Hindlimb muscle (tissue), 1 donor: Measurements from ENCODE around the gene PLCD4. TPM values are rescaled to one million over a fixed set of nuclear protein-coding genes. Genes with fewer than 3 reads are reported as not detected.

Source experiments
- DNase-seq: peaks from one replicate; pipeline ENCODE4 v3.0.0-alpha.2; 2013
- polyA plus RNA-seq: library from polyadenylated mRNA; unstranded; fragments of 120-200 nt; gene quantifications from one replicate; pipeline ENCODE4 v1.2.1, GENCODE V29; 2013; ENCODE audit not compliant: insufficient read length

PLCD4 gene
- polyA plus RNA-seq, 1 donor, result 61.5 TPM

DNA sequence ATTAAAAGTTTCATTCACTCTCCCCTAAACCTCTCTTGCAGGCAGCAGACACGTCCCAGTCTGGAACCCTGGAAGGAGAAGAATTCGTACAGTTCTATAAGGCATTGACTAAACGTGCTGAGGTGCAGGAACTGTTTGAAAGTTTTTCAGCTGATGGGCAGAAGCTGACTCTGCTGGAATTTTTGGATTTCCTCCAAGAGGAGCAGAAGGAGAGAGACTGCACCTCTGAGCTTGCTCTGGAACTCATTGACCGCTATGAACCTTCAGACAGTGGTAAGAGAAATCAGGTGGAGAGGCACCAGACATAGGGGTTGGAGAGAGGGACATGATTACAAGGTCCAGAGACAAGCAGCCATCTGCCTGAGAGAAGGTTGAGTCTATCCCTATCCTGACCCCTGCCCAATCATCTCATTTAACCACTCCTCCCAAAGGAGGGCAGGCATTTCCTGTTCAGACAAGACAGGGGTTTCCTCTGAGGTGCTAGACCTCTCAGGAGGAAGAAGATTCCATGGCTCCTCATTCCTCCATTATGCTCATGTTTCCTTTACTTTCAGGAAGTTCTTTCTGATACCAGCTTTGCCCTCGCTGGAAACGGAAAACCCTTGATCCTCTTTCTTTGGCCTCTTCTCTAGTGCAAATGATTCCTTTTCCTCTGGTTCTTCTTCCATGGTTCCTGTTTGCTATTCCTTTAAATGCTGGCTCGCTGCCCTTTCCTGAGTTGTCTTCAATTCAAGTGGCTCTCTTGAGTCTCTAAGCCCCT lies 15.1 kb downstream of the PLCD4 start:
- no peak for DNase-seq

GRCh38 chr2:218623366-218623705 lies 15.6 kb downstream of the PLCD4 start:
- DNase-seq, result no peak

DNA sequence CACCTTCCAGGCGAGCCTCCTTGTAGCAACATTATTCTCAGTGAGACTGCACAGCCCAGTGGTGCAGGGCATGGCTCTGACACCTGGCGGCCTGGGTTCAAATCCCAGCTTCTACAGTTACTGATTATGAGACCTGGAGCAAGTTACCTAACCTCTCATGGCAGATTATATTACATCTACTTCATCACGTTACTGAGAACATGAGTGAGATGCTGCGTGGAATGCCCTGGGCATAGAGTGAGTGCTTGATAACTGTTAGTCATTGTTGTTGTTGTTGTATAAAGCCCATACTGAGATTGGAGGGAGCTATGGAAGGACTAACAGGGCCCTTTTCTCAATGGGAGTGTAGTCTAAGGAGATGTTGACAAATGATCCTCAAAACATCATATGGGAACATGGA lies 18.7 kb downstream of the PLCD4 start:
- no peak for DNase-seq

DNA sequence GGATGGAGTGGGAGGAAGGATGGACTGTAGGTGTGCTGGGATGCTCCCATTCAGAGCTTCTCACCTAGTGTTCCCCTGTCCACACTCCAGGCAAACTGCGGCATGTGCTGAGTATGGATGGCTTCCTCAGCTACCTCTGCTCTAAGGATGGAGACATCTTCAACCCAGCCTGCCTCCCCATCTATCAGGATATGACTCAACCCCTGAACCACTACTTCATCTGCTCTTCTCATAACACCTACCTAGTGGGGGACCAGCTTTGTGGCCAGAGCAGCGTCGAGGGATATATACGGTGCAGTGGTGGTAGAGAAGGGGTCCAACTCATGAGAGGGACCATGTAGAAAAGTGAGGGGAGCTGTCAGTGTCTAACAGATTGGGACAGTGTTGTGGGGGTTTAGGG lies 20.2 kb downstream of the PLCD4 start:
- no peak for DNase-seq

DNA sequence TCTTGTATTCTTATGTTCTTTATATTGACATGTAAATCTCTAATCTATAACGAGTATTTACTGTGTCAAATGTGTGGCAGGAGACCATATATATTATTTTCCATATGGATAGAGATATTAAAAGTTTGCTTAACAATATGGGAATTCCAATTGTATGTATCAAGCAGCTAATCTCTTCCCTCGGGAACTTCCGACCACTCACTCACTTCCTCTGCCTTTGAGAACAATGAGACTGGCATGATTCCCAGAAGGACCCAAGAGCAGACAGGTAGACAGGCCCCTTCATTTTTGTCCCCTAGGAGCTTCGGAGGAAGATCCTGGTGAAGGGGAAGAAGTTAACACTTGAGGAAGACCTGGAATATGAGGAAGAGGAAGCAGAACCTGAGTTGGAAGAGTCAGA lies 24.1 kb downstream of the PLCD4 start:
- no peak for DNase-seq

DNA sequence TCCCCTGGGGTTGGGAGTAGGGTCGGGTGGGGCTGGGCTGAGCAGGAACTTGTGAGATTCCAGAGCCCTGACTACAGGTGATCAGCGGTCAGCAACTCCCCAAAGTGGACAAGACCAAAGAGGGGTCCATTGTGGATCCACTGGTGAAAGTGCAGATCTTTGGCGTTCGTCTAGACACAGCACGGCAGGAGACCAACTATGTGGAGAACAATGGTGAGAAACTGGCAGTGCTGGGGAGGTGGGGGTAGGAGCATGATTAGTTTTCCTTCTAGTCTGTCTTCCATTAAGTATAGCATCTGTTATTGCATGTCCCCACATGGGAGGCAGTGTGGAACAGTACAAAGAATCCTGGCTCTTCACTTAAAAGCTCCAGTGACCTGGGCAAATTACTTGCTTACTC lies 28.0 kb downstream of the PLCD4 start:
- DNase-seq, result no peak

GRCh38 chr2:218638372-218638771 lies 30.7 kb downstream of the PLCD4 start:
- no peak for DNase-seq

DNA sequence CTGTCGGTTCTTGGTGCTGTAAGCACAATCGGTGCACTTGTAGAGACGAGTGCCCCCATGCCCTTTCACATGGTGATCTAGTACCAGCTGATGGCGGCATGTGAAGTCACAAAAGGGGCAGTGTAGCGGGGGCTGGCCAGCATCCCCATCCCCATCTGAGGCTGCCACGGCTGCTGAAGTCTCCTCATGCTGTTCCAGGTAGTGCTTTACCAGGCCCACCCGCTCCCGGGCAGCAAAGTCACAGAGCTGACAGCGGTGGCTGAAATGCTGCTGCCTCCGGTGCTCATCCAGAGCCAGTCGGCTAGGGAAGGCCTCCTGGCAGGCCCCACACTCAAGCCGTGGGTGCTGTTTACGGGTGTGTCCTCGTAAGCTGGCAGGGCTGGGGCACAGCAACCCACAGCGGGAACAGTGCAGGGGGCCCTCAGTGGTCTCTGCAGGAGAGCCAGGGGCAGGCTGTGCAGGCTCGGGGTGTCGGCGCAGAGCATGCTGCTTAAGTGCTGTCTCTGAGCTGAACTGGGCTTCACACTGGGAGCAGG lies 34.5 kb downstream of the PLCD4 start:
- DNase-seq, result no peak

DNA sequence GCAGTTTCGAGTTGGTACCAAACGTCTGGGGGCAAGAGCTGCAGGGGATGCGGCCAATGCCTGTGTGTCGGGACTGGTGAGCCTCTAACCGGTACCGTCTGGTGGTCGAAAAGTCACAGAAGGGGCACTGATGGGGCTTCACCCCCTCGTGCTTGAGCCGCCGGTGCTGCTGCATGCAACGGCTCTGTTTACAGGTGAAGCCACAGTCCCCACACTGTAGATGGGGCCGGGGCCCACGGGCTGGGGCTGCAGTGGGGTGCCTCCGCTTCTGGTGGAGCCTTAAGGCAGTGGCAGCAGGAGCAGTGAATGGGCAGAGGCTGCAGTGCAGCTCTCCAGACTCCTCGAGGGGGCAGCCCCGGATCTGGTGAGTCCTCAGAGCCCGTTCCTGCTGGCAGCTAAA lies 35.1 kb downstream of the PLCD4 start:
- no peak for DNase-seq

DNA sequence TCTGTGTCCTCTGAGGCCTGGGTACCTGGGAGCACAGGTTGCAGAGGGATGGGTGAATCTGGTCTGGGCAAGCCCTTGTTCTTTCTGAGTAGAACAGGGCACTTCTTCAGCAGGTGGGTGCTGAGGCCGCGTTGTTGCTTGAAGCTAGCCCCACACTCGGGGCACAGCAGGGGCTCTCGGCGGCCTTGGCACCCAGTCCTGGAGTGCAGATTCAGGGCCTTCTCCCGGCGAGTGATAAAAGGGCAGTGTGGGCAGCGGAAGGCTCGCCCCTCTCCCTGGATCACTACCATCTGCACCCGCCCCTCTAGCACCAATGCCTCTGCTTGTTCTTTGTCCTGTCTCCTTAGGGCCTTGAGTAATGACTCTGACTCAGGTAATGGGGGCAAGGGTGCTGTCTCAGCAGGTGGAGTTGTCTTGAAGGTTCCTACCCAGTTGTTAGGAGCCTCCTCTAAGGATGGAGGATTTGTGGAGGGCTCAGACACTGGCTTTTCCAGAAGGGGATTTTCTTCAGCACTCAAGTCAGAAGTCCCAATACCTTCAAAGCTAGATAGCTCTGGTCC lies 36.1 kb downstream of the PLCD4 start:
- no peak for DNase-seq

DNA sequence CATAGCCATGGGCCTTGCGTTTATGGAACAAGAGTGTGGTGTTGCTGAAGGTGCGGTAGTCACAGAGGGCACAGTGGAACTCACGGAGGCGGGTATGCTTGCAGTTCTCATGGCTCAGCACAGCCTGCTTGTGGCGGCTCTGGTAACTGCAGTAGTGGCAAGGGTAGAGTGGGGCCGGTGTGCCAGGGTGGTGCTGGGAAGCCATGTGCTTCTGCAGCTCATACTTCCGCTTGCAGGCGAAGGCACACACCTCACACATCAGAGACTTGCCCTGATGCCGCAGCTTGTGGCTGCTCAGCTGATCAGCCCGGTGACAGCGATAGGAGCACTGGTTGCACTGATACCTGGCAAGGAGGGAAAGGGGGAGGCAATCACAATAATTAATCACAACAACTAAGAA lies 37.0 kb downstream of the PLCD4 start:
- no peak for DNase-seq

DNA sequence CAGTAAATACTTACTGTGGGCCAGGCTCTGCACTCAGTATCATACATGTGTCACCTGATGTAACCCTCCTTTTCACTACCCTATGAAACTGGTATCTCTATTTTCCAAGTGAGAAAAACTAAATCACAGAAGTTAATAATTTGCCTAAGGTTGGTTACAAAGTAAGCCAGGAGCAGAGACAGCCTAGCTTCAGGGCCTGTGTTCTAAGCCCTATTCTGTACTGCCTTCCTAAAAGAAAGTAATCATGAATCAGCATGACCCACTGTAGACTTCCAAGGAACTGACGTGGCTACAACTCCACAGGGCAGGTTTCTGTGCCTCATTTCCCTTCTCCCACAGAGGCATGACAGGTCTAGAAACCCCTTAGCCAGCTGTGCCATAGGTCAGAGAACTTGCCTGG lies 37.4 kb downstream of the PLCD4 start:
- no peak for DNase-seq

DNA sequence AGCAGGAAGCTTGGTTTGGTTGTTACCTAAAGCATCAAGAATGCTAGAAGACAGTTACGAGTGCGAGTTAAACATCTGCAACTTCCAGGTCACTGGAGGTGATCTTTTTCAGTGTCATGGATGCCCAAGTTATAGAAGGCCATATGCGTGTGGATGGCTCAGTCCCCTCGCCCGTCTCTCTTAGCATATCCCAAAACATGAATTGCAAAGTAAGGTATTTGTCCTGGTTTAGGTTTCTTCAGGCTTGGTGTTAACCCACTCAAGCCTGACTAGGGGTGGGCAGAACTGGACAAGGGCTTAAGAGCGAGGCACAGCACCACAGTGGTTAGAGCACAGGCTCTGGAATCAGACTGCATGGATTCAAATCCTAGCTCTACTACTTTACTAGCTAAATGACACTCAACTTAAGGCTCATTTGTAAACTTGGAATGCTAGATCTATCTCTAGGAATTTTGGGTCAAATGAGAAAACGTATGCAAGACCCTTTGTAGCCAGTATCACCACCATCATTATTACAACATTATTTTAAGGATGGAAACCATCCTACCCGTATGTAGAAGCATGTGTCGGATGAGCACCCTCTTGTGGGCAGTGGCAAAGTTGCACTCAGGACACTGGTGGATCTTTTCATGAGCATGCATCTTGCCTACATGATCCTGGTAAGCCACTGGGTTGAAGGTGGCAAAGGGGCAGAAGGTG lies 40.5 kb downstream of the PLCD4 start:
- peak; percentile 26 for DNase-seq

GRCh38 chr2:218648787-218649100 lies 41.0 kb downstream of the PLCD4 start:
- DNase-seq, result no peak

DNA sequence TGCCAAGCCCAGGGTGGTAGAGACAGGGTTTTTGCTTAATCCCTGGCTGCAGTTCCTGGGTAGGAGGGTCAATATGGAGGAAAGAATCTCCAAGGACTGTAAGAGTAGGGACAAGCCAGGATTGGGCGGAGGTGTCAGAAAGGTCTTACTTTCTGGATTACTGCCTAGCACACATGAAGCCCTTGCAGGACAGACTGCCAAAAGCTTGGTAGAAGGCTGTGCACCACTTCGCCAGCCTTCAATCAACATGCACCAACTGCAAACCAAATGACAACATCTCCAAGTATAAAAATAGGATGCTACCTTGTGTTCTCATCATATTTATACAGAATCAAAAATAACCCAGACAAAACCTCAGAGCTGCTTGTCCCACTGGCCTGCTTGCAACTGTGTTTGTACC lies 48.1 kb downstream of the PLCD4 start:
- DNase-seq, result no peak

GRCh38 chr2:218658671-218659257 lies 51.1 kb downstream of the PLCD4 start:
- peak; percentile 12 for DNase-seq

DNA sequence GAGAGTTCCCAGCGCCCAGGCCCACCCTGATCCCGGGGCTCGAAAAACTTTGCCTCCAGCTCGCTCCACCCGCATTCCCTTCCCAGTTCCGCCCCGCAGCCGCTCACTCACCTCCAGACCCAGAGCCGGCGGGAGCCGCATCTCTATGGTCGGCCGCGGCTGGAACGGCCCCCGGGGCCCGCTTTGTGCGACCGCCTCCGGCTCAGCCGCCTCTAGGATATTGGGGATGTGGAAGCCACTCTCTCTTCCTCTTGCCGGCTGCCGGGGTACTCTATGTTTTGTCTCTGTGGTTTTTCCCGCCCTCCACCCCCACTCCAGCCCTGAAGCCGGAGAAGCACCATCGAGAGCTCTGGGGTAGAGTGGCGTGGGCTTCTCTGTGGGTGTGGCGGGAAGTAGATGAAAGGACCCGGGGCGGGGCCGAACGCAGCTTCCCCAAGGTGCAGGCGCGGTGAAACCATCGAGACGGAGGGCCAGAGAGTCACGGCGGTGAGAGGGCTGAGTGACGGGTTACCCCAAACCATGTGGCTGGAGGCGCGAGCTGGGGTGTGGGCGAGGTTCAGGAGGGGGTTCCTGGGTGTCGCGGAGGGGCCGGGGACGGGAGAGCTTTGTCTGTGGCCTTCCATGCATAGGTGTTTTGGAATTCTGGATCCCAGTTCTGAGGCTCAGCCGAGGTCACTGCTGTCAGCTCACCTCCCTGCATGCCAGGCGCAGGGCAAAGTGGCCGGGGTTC lies 51.7 kb downstream of the PLCD4 start, which contains the start of the genes BCS1L and ZNF142:
Gene BCS1L, plus strand, starts transcription at position 426 of the 730 bp plus-strand sequence. CDS start 1,305 bp downstream, outside the sequence.
Gene ZNF142, minus strand, starts transcription at position 366 of the 730 bp plus-strand sequence. CDS start 3,194 bp downstream, outside the sequence.
- peak; percentile 88 for DNase-seq

- peak; percentile 8 for DNase-seq
These were observed 52.3 kb downstream of the PLCD4 start for GRCh38 chr2:218659988-218660358.

DNA sequence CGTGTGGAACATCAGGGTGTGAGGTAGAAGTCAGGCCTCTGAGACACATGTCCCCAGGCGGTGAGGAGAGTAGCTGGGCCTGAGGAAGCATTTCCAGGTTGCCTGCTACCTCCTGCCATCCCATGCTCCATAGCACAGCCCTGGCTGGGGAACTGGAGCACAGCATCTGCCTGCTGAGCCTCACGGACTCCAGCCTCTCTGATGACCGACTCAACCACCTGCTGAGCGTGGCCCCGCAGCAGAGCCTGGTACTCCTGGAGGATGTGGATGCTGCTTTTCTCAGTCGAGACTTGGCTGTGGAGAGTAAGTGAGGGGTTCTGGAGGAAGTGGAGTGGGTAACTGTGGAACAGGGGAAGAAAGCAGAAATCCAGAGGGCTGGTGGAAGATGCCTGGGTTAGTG lies 54.7 kb downstream of the PLCD4 start:
- no peak for DNase-seq

GRCh38 chr2:218662827-218663226 lies 55.1 kb downstream of the PLCD4 start:
- no peak for DNase-seq

DNA sequence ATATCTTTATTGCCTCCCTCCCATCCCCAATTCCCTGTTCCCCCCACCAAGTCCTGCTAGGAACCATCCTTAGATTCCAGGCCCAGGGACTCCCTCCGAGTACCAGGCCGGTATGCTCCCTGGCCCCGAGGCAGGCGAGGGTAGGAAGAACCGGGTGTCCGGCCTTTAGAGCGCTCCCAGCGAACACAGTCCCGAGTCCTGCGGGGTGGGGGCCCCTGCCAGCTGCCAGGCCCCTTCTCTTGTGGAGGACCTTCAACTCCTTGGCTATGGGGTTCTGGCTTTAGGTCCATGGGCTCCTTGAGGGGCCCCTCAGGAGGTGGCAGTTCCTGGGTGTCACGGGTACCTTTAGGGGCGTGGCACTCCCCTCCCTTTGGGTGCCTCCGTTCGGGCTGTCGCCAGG lies 56.2 kb downstream of the PLCD4 start:
- DNase-seq, result no peak

GRCh38 chr2:218664653-218665052 lies 57.0 kb downstream of the PLCD4 start:
- DNase-seq, result no peak
